ENCODE data around the gene LRRC41.
"Not testable (repeated sequence)": the region's sequence is repeated elsewhere in the genome, so short reads cannot be mapped to it uniquely, and the experiment has no call there.

Gene LRRC41

DNA sequence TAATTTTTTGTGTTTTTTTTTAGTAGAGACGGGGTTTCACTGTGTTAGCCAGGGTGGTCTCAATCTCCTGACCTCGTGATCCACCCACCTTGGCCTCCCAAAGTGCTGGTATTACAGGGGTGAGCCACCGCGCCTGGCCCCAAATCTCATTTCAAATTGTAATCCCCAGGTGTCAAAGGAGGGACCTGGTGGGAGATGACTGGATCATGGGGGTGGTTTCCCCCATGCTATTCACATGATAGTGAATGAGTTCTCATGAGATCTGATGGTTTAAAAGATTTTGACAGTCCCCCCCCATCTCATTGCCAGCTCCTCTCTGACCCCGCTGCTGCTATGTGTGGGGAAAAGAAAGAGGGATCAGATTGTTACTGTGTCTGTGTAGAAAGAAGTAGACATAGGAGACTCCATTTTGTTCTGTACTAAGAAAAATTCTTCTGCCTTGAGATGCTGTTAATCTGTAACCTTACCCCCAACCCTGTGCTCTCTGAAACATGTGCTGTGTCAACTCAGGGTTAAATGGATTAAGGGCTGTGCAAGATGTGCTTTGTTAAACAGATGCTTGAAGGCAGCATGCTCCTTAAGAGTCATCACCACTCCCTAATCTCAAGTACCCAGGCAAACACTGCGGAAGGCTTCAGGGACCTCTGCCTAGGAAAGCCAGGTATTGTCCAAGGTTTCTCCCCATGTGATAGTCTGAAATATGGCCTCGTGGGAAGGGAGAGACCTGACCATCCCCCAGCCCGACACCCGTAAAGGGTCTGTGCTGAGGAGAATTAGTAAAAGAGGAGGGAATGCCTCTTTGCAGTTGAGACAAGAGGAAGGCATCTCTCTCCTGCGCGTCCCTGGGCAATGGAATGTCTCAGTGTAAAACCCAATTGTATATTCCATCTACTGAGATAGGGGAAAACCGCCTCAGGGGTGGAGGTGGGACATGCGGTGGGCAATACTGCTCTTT is 16.8 kb upstream of the LRRC41 start:
- not testable (repeated sequence) for DNase-seq

DNA sequence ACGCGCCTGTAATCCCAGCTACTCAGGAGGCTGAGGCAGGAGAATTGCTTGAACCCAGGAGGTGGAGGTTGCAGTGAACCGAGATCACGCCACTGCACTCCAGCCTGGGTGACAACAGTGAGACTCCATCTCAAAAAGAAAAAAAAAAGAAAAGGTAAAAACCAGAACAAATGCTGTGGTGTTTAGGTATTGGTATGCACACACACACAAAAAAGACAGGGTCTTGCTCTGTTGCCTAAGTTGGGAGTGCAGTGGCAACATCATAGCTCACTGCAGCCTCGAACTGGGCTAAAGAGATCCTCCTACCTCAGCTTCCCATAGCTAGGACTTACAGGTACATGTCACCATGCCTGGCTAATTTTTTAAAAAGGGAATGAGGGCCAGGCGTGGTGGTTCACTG is 15.9 kb upstream of the LRRC41 start:
- not testable (repeated sequence) for DNase-seq

DNA sequence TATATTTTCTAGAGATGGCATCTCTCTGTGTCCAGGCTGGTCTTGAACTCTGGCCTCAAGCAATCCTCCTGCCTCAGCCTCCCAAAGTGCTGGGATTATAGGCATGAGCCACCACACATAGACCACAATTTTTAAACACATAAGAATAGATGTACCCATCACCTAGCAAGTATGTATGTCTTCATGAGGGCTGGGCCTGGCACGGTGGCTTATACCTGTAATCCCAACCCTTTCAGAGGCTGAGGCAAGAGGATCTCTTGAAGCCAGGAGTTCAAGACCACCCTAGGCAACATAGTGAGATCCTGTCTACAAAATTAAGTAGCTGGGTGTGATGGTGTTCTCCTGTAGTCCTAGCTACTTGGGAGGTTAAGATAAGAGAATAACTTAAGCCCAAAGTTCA is 13.9 kb upstream of the LRRC41 start:
- no peak for DNase-seq

DNA sequence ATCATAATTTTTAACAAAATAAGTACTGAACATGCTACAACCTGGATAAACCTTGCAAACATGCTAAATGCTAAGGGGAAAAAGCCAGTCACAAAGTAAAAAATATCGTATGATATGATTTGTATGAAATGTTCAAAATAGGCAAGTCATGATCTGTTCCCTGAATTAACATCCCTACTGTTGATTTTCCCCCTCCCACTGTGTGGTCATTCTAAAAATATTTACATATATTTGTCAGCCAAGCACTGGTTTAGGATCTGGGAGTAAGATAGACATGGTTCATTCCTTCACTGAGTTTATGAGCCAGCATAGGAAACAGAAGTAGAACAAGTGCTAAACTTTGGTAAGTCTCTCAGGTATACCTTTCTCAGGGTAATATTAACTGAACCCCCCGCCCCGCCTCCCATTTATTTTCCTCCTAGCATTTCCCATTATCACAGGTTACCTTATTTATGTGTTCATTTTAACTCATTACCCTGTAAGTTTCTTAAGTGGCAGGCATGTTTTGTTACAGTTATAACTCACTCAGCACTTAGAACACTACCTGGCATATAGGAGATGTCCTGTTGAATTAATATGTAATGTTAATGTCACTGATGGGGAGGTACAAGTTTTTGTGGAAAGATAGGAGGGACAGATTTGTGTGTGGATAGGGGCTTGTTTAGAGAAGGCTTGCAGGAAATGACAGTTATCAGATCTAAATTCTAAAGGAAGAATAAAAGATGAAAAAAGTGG is 12.4 kb upstream of the LRRC41 start:
- DNase-seq, result no peak

DNA sequence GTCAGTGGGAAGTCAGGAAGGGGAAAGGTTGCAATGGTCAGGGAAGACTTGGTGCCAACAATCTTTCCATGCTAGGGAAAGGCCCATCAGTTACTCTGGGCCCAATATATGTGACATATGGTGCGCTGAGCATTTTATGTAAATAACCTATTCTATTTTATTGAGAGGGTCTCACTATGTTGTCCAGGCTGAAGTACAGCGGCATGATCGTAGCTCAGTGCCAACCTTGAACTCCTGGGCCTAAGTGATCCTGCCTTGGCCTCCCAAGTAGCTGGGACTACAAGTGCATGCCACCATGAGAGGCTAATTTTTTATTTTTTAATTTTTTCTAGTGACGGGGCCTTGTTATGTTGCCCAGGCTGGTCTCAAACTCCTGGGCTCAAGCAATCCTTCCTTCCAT is 6.9 kb upstream of the LRRC41 start:
- DNase-seq, result no peak

DNA sequence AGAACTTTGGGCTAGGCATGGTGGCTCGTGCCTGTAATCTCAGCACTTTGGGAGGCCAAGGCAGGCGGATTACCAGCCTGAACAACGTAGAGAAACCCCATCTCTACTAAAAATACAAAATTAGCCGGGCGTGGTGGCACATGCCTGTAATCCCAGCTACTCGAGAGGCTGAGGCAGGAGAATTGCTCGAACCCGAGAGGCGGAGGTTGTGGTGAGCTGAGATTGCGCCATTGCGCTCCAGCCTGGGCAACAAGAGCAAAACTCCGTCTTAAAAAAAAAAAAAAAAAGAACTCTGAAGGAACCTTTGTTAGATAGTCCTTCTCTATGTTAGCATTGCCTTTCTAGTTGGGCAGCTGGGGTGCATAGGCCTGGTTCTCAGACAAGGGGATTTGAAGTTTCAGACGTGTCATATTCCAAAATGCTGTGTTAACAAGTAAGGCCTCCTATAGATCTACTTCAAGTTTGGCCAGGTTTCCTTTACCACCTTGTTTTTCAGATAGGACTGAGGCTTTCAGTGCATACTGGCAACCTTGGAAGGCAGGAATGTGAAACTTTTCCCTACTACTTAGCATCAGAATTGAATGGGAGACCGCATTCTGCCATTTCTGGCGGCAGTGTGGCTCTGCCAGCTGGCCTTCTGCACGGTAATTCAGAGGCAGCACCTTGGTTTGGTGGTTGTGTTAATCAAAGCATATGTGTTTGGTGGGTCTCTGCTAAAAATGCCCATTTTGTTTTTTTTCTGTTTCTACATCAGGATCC is 6.2 kb upstream of the LRRC41 start:
- DNase-seq, result no peak

DNA sequence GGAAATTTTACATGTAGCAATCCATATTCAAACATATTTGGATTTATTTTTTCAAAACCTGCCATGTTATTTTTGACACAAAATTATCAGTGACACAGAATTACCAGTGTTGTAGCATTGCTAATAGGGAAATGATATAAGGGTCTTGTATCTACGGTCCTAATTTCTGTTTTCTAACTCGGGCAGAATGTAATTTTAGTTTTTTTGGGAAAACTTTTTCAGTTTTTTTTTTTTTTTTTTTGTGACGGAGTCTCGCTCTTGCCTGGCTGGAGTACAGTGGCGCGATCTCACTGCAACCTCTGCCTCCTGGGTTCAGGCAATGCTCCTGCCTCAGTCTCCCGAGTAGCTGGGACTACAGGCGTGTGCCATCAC is 2.7 kb upstream of the LRRC41 start:
- no peak for DNase-seq

DNA sequence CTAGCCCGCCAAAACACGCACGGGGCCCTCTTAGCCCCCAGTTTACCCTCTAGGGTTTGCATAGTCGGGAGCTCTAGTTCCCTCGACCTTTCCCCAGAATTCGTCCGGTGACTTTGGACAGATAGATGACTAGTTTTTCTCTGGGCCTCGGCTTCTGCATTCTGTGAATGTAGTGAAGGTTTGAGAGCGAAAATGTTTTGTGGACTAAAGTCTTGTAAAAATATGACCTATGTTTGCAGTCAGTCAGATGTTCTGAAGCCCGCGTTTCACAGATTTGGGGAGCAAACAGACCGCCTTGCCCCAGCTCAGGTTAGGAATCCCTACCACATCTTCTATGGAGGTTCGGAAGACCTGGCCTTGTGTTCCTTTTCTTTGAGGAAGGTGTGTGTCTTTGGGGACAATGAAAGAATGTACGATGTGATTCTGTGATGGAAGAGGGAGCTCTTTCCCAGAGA is 483 bp upstream of the LRRC41 start:
- DNase-seq, result no peak

DNA sequence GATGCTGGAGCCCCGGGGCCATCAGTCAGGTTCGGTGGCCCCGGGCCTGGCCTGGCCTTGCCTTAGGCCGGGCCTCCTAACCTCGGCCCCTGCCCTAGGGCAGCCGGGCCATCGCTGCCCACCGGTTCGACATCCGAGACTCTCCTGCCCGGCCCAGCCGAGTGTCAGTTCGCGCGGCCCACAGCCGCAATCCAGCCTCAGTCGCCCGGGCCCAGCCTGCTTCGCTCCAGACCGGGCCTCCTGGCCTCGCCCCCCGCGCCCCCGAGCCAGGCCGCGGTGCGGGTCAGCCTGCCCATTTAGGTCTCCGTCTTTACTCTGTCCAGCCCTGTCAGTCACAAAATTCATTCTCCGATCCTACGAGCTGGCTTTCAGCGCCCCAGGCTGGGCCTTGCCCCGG is 777 bp downstream of the LRRC41 start:
- no peak for DNase-seq

DNA sequence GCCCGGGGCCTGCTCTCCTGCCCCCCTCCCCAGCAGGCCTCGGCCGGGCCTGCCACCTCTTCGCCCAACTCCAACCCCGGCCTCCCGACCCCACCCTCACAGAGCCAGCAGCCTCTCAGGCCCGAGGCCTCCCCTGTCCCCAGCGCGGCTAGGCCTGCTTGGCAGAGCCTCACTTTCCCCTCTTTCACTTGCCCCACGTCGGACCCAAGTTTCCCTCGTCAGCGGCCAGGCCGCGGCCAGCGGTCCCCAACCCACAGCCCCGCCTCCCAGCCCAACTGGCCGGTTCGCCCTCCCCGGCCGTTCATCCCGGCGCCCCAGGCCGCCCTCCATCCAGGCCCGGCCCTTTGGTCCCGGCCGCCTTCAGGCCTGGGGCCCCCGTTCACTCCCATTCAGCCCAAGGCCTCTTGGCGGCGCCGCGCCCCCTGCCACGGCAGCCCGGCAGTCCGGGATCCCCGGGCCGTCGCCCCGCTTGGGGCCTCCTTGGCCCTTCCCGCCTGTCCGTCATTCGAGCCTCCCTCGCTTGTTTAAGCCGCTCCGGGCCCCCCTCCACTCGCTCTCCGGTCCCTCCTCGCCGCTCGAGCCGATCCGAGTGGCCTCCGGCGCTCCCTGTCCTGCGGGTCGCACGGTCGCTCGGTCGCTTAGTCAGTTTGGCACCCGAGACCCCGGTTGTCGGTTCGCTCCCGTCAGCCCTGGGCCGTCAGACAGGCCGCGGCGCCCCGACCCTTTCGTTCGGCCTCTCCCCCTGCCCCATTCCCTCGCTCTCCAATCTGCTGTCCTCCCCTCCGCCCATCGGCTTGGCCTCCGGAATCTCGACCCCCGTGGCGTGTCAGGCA is 1.4 kb downstream of the LRRC41 start:
- DNase-seq, result no peak

DNA sequence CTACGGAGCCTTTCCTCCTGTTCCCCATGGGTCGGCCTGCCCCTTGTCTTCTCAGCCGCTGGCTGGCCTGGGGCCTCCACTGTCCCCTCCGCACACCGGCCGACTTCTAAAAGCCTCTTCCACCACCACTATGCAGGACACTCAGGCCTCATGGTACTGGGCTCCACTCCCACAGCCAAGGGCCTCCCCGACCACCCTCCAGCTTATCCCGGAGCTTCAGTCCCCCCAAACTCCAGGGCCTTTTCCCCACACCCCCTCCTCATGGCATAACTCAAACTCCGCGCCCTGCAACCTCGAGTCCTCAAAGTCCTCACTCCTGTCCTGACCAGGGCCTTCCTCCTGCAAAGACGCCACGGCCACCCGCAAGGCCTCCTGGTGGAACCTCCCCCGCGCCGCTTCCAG is 2.0 kb downstream of the LRRC41 start:
- DNase-seq, result no peak

DNA sequence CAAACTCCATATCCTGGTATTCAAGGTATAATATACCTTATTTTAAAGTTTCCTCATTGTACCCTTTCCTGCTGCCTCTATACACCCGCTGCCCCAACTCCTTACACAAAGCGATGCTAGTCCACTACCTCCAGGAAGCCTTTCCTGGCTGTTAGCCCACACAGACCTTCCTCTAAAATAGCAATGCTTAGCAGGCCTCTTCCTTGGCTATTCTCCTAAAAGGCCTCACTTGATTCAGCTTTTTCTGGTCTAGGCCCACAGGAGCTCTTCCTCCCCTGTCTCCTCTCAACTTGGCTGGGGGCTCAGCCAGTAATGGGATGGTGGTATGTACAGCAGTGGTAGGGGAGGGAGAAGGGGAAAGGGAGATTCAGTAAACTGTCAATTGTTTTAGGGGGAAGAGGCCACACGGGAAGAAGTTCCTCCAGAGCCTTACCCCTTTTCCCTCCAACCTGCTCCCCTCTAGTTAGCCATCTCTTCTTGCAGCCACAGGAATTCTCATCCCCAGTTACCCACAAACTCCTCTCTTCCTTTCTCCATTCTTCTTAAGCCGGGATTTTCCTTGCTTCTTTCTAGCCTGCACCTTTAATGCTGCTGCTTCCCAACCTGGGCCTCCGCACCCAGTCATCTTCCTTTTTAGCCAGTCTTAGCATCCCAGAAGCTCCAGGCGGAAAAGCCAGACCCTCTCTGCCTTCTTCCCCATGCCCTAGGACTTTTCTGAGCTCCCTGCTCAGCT is 2.6 kb downstream of the LRRC41 start:
- DNase-seq, result no peak

DNA sequence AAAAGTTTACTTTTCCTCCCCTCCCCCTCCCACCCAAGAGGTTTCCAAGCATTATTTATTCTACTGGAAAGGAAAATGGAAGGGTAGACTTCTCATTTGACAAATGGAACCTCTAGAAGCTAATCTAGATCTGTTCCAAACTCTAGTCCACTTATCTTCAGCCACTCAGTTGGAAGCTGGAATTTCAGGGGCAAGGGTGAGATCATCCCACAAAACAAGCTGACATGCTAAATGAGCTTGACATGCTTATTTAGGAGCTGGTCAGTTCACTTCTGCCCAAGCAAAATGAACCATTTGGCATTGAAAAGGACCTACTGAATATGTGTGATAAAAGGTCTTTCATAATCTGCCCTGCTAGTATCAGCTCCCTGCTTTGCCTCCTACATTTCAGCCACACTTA is 5.0 kb downstream of the LRRC41 start:
- DNase-seq, result no peak

DNA sequence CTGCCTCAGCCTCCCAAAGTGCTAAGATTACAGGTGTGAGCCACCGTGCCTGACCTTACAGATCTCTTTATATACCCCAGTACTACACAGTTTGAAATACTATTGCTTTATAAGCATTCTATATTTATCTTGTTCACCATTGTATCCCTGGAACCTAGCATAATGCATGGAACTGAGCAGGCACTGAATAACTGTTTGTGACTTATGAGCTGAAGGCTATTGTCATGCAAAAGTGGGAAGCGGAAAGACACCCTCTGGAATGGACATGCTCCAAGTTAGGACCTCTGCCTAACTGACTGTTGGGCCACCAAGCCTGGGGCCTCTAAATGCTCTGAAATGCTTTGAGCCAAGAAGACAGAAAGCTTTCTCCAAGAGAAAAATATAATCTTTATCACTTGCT is 8.1 kb downstream of the LRRC41 start:
- no peak for DNase-seq

DNA sequence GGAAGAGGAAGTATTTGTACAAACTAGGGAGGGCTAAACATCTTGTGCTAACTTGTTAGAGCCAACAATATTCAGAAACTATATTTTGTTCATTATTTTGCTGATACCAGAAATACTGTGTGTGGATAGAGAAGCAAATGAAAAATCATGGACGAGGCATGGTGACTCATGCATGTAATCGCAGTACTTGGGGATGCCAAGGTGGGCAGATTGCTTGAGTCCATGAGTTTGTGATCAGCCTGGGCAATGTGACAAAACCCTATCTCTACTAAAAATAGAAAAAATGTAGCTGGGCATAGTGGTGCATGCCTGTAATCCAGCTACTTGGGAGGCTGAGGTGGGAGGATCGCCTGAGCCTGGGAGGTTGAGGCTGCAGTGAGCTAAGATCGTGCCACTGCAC is 13.4 kb downstream of the LRRC41 start:
- no peak for DNase-seq

DNA sequence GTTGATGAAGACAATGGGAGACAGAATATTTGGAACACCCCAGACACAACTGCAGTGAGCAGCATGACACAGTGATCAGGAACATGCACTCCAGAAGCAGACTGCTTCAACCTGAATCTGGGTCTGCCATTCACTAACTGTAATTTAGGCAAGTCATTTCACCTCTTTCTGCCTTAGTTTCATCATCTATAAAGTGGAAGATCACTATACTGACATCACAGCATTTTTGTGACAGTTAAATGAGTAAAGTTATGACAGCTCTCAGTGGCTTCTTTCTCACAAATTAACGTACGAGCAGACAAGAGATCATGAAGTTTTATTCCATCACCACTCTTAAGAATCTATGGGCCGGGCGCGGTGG is 14.3 kb downstream of the LRRC41 start:
- DNase-seq, result no peak

DNA sequence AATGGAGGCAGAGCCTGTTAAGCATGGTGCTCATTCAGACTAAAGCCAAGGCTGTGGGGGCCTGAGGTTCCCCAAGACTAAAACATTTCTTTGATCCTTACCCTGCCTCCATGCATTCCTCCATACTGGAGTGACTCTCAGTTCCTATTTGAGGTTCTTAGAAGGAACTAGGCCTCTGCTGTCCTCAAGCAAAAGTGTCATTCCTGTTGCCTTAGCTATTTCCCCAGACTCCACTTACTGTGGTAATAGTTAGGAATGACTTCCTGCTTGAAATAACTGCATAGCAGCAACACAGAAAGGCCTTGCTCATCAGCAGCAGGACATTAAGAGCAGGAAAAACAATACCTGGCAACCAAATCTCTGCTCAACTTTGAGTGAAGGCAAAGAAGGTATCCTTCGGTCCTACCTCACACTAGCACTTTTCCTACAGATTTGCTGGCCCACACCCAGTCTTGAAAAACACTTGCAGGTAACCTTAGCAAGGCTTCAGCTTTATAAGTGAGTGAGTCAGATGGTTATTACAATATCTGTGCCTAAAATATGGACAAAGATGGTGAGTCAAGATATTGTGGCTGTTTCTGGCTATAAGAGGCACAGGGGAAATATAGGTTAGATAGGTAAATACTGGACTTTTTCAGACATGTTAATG is 14.8 kb downstream of the LRRC41 start:
- no peak for DNase-seq

DNA sequence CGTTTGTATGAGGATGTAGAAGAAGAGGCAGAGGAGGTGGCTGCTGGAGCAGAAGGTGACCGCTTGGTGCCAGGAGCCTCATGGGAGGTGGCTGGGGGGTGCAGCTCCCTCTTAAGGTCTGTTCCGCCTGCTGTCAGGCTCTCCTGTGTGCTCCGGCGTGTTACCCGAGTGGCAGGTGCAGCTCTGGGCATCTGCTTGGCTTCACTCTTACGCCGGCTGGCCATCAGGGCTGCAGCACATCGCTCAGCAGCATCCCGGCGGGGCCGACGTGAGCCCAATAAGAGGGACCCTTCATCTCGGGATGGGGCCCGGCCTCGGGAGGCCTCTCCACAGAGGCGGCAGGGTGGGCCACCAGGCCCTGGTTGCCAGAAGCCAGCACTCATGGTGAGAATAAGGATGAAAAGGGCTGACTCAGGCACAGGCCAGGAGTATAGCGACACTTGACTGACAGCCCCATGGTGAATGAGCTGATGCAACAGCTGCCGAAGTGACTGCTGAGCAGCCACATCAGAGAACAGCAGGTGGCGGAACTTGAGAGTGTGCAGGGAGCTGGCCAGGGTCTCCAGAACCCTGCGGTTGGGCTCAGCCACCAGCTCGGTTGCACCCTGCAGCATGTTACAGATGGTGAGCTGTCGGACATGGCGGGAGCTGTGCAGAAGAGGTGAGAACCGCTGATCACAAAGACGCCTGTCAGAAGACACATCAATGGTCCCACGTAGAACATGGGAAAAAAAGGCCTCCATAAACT is 17.5 kb downstream of the LRRC41 start:
- DNase-seq, result no peak

DNA sequence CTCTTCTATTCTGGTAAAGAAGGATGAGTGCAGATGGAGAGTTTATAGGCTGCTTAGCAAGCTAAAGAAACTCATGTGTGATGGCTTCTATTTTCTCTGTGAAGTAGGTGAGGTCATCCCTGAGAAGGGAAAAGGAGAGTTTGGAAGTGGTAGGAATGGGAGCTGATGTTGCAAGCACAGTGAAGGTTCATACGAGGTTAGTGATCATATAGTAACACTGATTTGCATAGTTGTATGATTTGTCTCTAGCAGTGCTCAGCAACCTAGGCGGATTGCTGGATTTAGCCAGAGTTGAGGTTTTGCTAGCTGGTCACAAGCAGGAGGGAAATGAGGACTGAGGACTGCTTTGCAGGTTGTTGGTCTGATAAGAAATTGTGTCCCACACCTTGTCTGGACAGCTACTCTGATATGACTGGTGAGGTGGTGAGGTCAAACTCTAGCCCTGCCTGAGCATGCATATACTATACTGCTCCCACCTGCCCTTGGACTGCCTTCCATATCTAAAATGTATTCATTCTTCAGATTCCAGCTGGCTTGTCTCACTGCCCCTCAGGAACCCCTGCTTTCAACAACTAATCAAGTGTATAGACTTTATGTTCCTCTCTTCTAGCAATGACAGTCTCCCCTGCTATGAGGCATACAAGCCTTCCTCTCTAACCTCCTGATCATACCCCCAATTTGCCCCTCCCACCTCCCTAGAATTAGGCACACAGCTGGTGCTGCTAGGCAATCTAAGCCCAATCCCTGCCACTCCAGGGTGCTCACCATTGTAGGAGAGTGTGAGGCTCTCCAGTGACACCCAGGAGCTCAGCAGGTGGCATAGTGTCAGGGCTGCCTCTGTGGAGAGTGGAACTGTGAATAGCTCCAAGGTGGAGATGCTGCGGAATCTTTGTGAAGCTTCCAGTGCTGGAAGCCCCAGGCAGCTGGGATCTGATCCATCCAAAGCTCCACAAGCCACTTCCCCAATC is 18.5 kb downstream of the LRRC41 start:
- DNase-seq, result no peak
